H1 (cell line): ENCODE measurements around the gene RBBP8. TPM values are rescaled to one million over a fixed set of nuclear protein-coding genes. Genes with fewer than 3 reads are reported as not detected.

Experiments
- CTCF ChIA-PET: fragments of 300-600 bp; sonication (Branson Sonifier 250); formaldehyde crosslinking; loops from one replicate; lab custom pipeline; 2021; ENCODE audit not compliant: partially characterized antibody; lab: Charles Lee
- POLR2A ChIA-PET: fragments of 300-600 bp; sonication (Branson Sonifier 250); formaldehyde crosslinking; loops from one replicate; lab custom pipeline; 2021; ENCODE audit warnings: inconsistent platforms; ENCODE audit not compliant: partially characterized antibody; lab: Charles Lee
- DNase-seq, 2 experiments: peaks; one replicate each; pipeline versions ENCODE4 v3.0.0 to v3.0.0-alpha.2; 2010 to 2022; ENCODE audit warnings: low spot score in 2 of 2, low read depth in 1 of 2, mixed read lengths in 1 of 2
- FAIRE-seq: peaks from 2 replicates; lab custom pipeline; 2011; peaks lifted over from hg19 to GRCh38; lab: Jason Lieb, UNC
- H2AFZ ChIP-seq: 2 replicates; pipeline ENCODE4 v1.8.1; 2012; ENCODE audit warnings: low read length, inconsistent platforms
- H2AK5ac ChIP-seq: 2 replicates; pipeline ENCODE4 v1.6.1; 2013; ENCODE audit warnings: low read depth, low read length
- H2BK120ac ChIP-seq: replicated peaks from 2 replicates; pipeline ENCODE3; 2013; ENCODE audit warnings: low read depth, low read length, inconsistent platforms
- H2BK12ac ChIP-seq: 2 replicates; pipeline ENCODE4 v1.6.1; 2013; ENCODE audit warnings: low read depth, low read length
- H2BK15ac ChIP-seq: 2 replicates; pipeline ENCODE4 v1.6.1; 2013; ENCODE audit warnings: low read length
- H2BK20ac ChIP-seq: 2 replicates; pipeline ENCODE4 v1.6.1; 2013; ENCODE audit warnings: low read length
- H2BK5ac ChIP-seq: 2 replicates; pipeline ENCODE4 v1.6.1; 2013; ENCODE audit warnings: low read depth, low read length
- H3K14ac ChIP-seq: 2 replicates; pipeline ENCODE4 v1.6.1; 2013; ENCODE audit warnings: inconsistent platforms; ENCODE audit not compliant: insufficient read length
- H3K18ac ChIP-seq: 2 replicates; pipeline ENCODE4 v1.6.1; 2013; ENCODE audit warnings: low read length; ENCODE audit errors: extremely low read depth
- H3K23ac ChIP-seq: 2 replicates; pipeline ENCODE4 v1.6.1; 2013; ENCODE audit warnings: inconsistent platforms; ENCODE audit not compliant: insufficient read length
- H3K23me2 ChIP-seq: 2 replicates; pipeline ENCODE4 v1.6.1; 2013; ENCODE audit warnings: low read depth, low read length
- H3K27ac ChIP-seq: 2 replicates; pipeline ENCODE4 v1.6.1; 2011; ENCODE audit warnings: low read depth, low read length, inconsistent platforms
- H3K27me3 ChIP-seq, 4 experiments: replicated peaks in 1 of 4; 1 replicate in 1 of 4; 2 replicates in 3 of 4; pipeline versions ENCODE4 v1.6.1 to v1.8.1; 2011 to 2013; ENCODE audit warnings: low read length in 3 of 4, mild to moderate bottlenecking in 3 of 4, inconsistent platforms in 2 of 4, mixed read lengths in 2 of 4, moderate library complexity in 1 of 4; ENCODE audit not compliant: control insufficient read depth in 3 of 4, insufficient read depth in 3 of 4; ENCODE audit errors: extremely low read depth in 1 of 4
- H3K36me3 ChIP-seq, 4 experiments: 2 replicates each; pipeline versions ENCODE4 v1.6.1 to v1.8.1; 2011 to 2013; ENCODE audit warnings: mild to moderate bottlenecking in 4 of 4, low read length in 3 of 4, moderate library complexity in 2 of 4, control low read depth in 1 of 4, inconsistent platforms in 1 of 4; ENCODE audit not compliant: insufficient read depth in 4 of 4, control insufficient read depth in 2 of 4
- H3K4ac ChIP-seq: replicated peaks from 2 replicates; pipeline ENCODE3; 2013; ENCODE audit warnings: low read length, low read depth, mixed read lengths, inconsistent platforms; ENCODE audit not compliant: insufficient read length
- H3K4me1 ChIP-seq, 4 experiments: replicated peaks in 1 of 4; 1 replicate in 1 of 4; 2 replicates in 3 of 4; pipeline versions ENCODE4 v1.6.1 to v1.8.1; 2011 to 2013; ENCODE audit warnings: low read length in 3 of 4, inconsistent platforms in 2 of 4, mixed read lengths in 1 of 4; ENCODE audit not compliant: insufficient read depth in 4 of 4, control insufficient read depth in 3 of 4
- H3K4me2 ChIP-seq, 2 experiments: 2 replicates each; pipeline versions ENCODE4 v1.6.1 to v1.8.1; 2011 to 2013; ENCODE audit warnings: low read depth in 2 of 2, low read length in 2 of 2, control low read depth in 1 of 2, inconsistent platforms in 1 of 2, mild to moderate bottlenecking in 1 of 2; ENCODE audit not compliant: insufficient read depth in 1 of 2
- H3K4me3 ChIP-seq, 4 experiments: fragments of 200-600, 300-600 bp in 1 of 4; sonication (generic), shearing (Covaris generic), sonication (Bioruptor Twin) in 1 of 4; 2 replicates each; pipeline versions ENCODE4 v1.5.1 to v1.8.1; 2011 to 2016; ENCODE audit warnings: low read length in 4 of 4, low read depth in 3 of 4, control low read depth in 2 of 4, inconsistent platforms in 2 of 4, mild to moderate bottlenecking in 2 of 4, mixed read lengths in 1 of 4, moderate library complexity in 1 of 4; ENCODE audit not compliant: insufficient read depth in 2 of 4; ENCODE audit errors: extremely low read depth in 1 of 4
- H3K56ac ChIP-seq: replicated peaks from 2 replicates; pipeline ENCODE3; 2013; ENCODE audit warnings: low read depth, mild to moderate bottlenecking, mixed read lengths, low read length, inconsistent platforms; ENCODE audit not compliant: insufficient read length
- H3K79me1 ChIP-seq: 2 replicates; pipeline ENCODE4 v1.6.1; 2013; ENCODE audit warnings: low read depth, low read length, control low read depth
- H3K79me2 ChIP-seq, 2 experiments: 2 replicates each; pipeline versions ENCODE4 v1.6.1 to v1.8.1; 2012 to 2013; ENCODE audit warnings: low read length in 2 of 2, mild to moderate bottlenecking in 2 of 2, inconsistent platforms in 1 of 2; ENCODE audit not compliant: insufficient read depth in 2 of 2, control insufficient read depth in 1 of 2
- H3K9ac ChIP-seq, 4 experiments: replicated peaks in 1 of 4; 1 replicate in 1 of 4; 2 replicates in 3 of 4; pipeline versions ENCODE4 v1.6.1 to v1.8.1; 2011 to 2013; ENCODE audit warnings: low read depth in 3 of 4, low read length in 3 of 4, control low read depth in 2 of 4, mild to moderate bottlenecking in 2 of 4, moderate library complexity in 2 of 4, inconsistent platforms in 1 of 4; ENCODE audit errors: extremely low read depth in 1 of 4
- H3K9me3 ChIP-seq, 2 experiments: 2 replicates each; pipeline versions ENCODE4 v1.6.1 to v1.8.1; 2012 to 2013; ENCODE audit warnings: mild to moderate bottlenecking in 2 of 2, moderate library complexity in 2 of 2, control low read depth in 1 of 2, inconsistent platforms in 1 of 2, low read depth in 1 of 2, low read length in 1 of 2, mixed read lengths in 1 of 2; ENCODE audit not compliant: insufficient read depth in 2 of 2
- H4K20me1 ChIP-seq, 2 experiments: replicated peaks in 1 of 2; 2 replicates each; pipeline versions ENCODE3 to v1.8.1; 2011 to 2013; ENCODE audit warnings: inconsistent platforms in 2 of 2, low read length in 2 of 2, mild to moderate bottlenecking in 1 of 2; ENCODE audit not compliant: insufficient read depth in 2 of 2, control insufficient read depth in 1 of 2
- H4K5ac ChIP-seq: 2 replicates; pipeline ENCODE4 v1.6.1; 2013; ENCODE audit warnings: low read length, low read depth, mixed read lengths, inconsistent platforms; ENCODE audit not compliant: insufficient read length
- H4K8ac ChIP-seq: 2 replicates; pipeline ENCODE4 v1.8.0; 2013; ENCODE audit warnings: mild to moderate bottlenecking, moderate library complexity, low read length, inconsistent platforms; ENCODE audit not compliant: insufficient read depth; ENCODE audit errors: extremely low read depth
- H4K91ac ChIP-seq: replicated peaks from 2 replicates; pipeline ENCODE3; 2013; ENCODE audit warnings: low read length, mixed read lengths, inconsistent platforms; ENCODE audit not compliant: insufficient read length
- ASH2L ChIP-seq: fragments of 200-600, 300-600 bp; sonication (generic); IDR thresholded peaks from one replicate; pipeline ENCODE4 v1.7.1; 2017; ENCODE audit warnings: low read length
- BCL11A ChIP-seq, 2 experiments: IDR thresholded peaks; one replicate each; pipeline ENCODE4 v1.6.1; 2011; ENCODE audit warnings: low read depth in 2 of 2, low read length in 2 of 2, mild to moderate bottlenecking in 2 of 2
- CHD2 ChIP-seq: IDR thresholded peaks from 2 replicates; pipeline ENCODE4 v1.6.1; 2012; ENCODE audit warnings: low read length, improper control_type of control experiment
- EP300 ChIP-seq, 2 experiments: IDR thresholded peaks; 1 replicate in 1 of 2; 2 replicates in 1 of 2; pipeline ENCODE4 v1.6.1; 2011 to 2012; ENCODE audit warnings: low read depth in 2 of 2, low read length in 2 of 2, mild to moderate bottlenecking in 2 of 2, borderline replicate concordance in 1 of 2, inconsistent platforms in 1 of 2, moderate library complexity in 1 of 2
- GTF2F1 ChIP-seq: IDR thresholded peaks from 2 replicates; pipeline ENCODE4 v1.6.1; 2012; ENCODE audit warnings: low read depth, low read length, improper control_type of control experiment, borderline replicate concordance
- JUND ChIP-seq: IDR thresholded peaks from 2 replicates; pipeline ENCODE4 v1.6.1; 2011; ENCODE audit warnings: mild to moderate bottlenecking, improper control_type of control experiment, low read length
- NANOG ChIP-seq: IDR thresholded peaks from 2 replicates; pipeline ENCODE4 v1.6.1; 2011; ENCODE audit warnings: low read length, low read depth, mild to moderate bottlenecking, inconsistent platforms; ENCODE audit not compliant: insufficient read depth, poor library complexity, severe bottlenecking
- RNF2 ChIP-seq: fragments of 200-900, 300-1000 bp; sonication (generic); IDR thresholded peaks from 2 replicates; pipeline ENCODE4 v1.7.1; 2016; ENCODE audit warnings: borderline replicate concordance, low read depth, mild to moderate bottlenecking, antibody characterized with exemption, low read length; ENCODE audit not compliant: poor library complexity, severe bottlenecking; ENCODE audit errors: missing control alignments
- SP1 ChIP-seq: IDR thresholded peaks from 2 replicates; pipeline ENCODE4 v1.6.1; 2011; ENCODE audit warnings: low read depth, low read length
- SRF ChIP-seq: IDR thresholded peaks from 2 replicates; pipeline ENCODE4 v1.6.1; 2011; ENCODE audit warnings: mild to moderate bottlenecking, low read depth, low read length, moderate library complexity
- TEAD4 ChIP-seq: IDR thresholded peaks from 2 replicates; pipeline ENCODE4 v1.6.1; 2012; ENCODE audit warnings: low read depth, low read length, inconsistent platforms, mixed read lengths
- YY1 ChIP-seq: IDR thresholded peaks from 2 replicates; pipeline ENCODE4 v1.6.1; 2011; ENCODE audit warnings: low read depth, mild to moderate bottlenecking, low read length
- WGBS, 2 experiments: shearing (Covaris generic) in 1 of 2; methylation state at CpG; one replicate each; pipeline versions ENCODE4 v1.1.6 to v1.1.7; 2013 to 2015; ENCODE audit warnings: low lambda C conversion rate in 2 of 2, mixed read lengths in 2 of 2, inconsistent platforms in 1 of 2, low coverage in 1 of 2, missing lambda C conversion rate in 1 of 2; ENCODE audit not compliant: insufficient replicate concordance in 2 of 2, insufficient coverage in 1 of 2, insufficient read length in 1 of 2; ENCODE audit errors: extremely low coverage in 1 of 2, missing lambda C conversion rate in 1 of 2; 5-methylcytosine and 5-hydroxymethylcytosine counted together
- polyA plus RNA-seq, 7 experiments: library from polyadenylated mRNA; depleted of rRNA in 3 of 7; stranded (reverse) in 5 of 7; unstranded in 2 of 7; fragments of >200 nt in 5 of 7; fragments of 200-250 nt in 2 of 7; gene quantifications; 1 replicate in 5 of 7; 2 replicates in 1 of 7; 4 replicates in 1 of 7; pipeline versions ENCODE4 v1.2.1 to v1.2.3, GENCODE V29; 2011 to 2013; ENCODE audit warnings: missing spikeins in 2 of 7, mixed read lengths in 2 of 7
- total RNA-seq: library from RNA; stranded (reverse); fragmentation: NEBNext Ultra II Directional; extraction: Animal tissue kit (Norgen Biotek cat#: 25700); gene quantifications from 2 replicates; pipeline ENCODE4 v1.2.1, GENCODE V29; 2021

Gene RBBP8
- total and polyA plus RNA-seq, 2 of the 8 experiments (the other 6 are each of a cell fraction or from before 2014, with no cell fraction given), result 16.1 to 65.8 TPM

DNA sequence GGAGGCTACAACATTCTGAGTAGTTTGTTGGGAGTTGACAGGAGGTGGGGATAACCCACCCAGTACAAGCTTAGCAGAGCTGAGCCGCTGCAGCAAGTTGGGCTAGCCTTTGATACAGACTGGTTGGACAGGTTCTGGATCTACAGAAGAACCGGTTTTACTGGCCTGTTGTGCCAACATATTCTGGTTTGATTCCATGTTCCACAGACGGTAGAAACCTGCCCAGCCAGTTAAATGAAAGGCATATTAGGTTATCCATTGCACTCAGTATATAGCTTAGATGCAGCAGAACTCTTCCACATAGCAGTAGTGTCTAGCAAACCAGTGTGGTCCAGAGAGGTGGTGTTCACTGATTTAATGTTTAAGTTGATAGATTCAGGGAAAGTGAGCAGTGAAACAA is 19.3 kb upstream of the RBBP8 start:
- 22% methylated on average over 3 of the region's 3 CpGs; no CpG with 5 or more reads in 1 of the 2 experiments for WGBS, 2 experiments
- H3K9me3 ChIP-seq, result no peaks in the 10 kb centered on the region
- H3K4me3 ChIP-seq, result peak overlapping the region in 1 of 4 experiments; percentile 44; a peak in 2 of 8 replicates
- TF ChIP-seq YY1 (0 out of 2 replicates have a peak, but pooled peaks have one; percentile 32), BCL11A (IDR thresholded peaks at IDR 0.05; ENCODE audit: low read depth in 2 of 2, low read length in 2 of 2) (peak in 1 of 2 experiments; percentile 93), ASH2L (peak; percentile 94), EP300 (IDR thresholded peaks at IDR 0.05; ENCODE audit: borderline replicate concordance in 1 of 2, low read depth in 2 of 2, low read length in 2 of 2) (peak in 1 of 2 experiments; percentile 84; a peak in 1 of 3 replicates), SRF (no peak), RNF2 (no peak), TEAD4 (no peak), SP1 (peak; percentile 95), NANOG (peak; percentile 45), CHD2 (peak; percentile 36; the same call in 1 of the 2 replicates), GTF2F1 (no peak), JUND (no peak)
- H4K20me1 ChIP-seq, result no peaks in the 10 kb centered on the region
- ChIA-PET POLR2A (interaction anchor here (1.2 to 1.6 kb wide), 3 partner anchors 16 to 28 kb away, joined by 3 to 10 read pairs (median 3); partner anchors contain the start of gene RBBP8), CTCF (interaction anchor here (1.8 to 1.9 kb wide), 2 partner anchors 11 to 16 kb away, joined by 5 to 6 read pairs; no protein-coding TSS in a partner anchor)
- peak overlapping the region; percentile 44; the same call in 1 of the 2 replicates for H2BK20ac ChIP-seq
- H3K4ac ChIP-seq, result no peak overlapping the region
- peak overlapping the region; percentile 58 to 62 for H3K4me2 ChIP-seq
- peak overlapping the region; percentile 26; the same call in 1 of the 2 replicates for H2BK5ac ChIP-seq
- no peak overlapping the region for H3K56ac ChIP-seq
- no peak overlapping the region for H3K14ac ChIP-seq
- H2AK5ac ChIP-seq, result no peak overlapping the region
- DNase-seq (no peak), FAIRE-seq (peak; percentile 90)
- peak overlapping the region; percentile 54 for H4K5ac ChIP-seq
- H2BK120ac ChIP-seq, result no peak overlapping the region
- no peak overlapping the region for H3K23ac ChIP-seq
- H3K4me1 ChIP-seq, result peaks cover 3 to 24% (median 12%) of the 10 kb centered on the region in 4 experiments; a peak in 5 of 7 replicates
- H2BK15ac ChIP-seq, result no peak overlapping the region
- H3K36me3 ChIP-seq, result no peaks in the 10 kb centered on the region
- no peak overlapping the region; the same call in 1 of the 2 replicates for H3K18ac ChIP-seq
- H3K79me2 ChIP-seq, result no peaks in the 10 kb centered on the region
- no peak overlapping the region for H4K8ac ChIP-seq
- H2AFZ ChIP-seq, result no peak overlapping the region
- H3K23me2 ChIP-seq, result no peaks in the 10 kb centered on the region
- H3K27ac ChIP-seq, result no peak overlapping the region
- no peak overlapping the region for H3K9ac ChIP-seq
- H4K91ac ChIP-seq, result no peak overlapping the region
- no peaks in the 10 kb centered on the region for H3K27me3 ChIP-seq
- H3K79me1 ChIP-seq, result no peaks in the 10 kb centered on the region
- H2BK12ac ChIP-seq, result no peak overlapping the region
